Esophagus muscularis mucosa (tissue), 3 donors: Measurements from ENCODE around the gene LIN7C.

Source experiments
- POLR2AphosphoS5 ChIP-seq, 2 donors: sonication (generic); formaldehyde crosslinking; IDR thresholded peaks; one replicate each; pipeline ENCODE4 v1.6.1; 2017; ENCODE audit warnings: antibody characterized with exemption in 2 of 2
- TF ChIP-seq, protein P1 (sequence below), 3 experiments: fragments of 200-600 bp in 2 of 3; fragments of 450-650 bp in 1 of 3; sonication (generic) in 2 of 3; IDR thresholded peaks; one replicate each; pipeline ENCODE4 v1.5.1; 2017 to 2019; ENCODE audit warnings: antibody characterized with exemption in 3 of 3, mild to moderate bottlenecking in 2 of 3, moderate library complexity in 1 of 3

GRCh38 chr11:27458182-27458581 is 48.4 kb downstream of the LIN7C start:
- TF ChIP-seq, protein P1, sequence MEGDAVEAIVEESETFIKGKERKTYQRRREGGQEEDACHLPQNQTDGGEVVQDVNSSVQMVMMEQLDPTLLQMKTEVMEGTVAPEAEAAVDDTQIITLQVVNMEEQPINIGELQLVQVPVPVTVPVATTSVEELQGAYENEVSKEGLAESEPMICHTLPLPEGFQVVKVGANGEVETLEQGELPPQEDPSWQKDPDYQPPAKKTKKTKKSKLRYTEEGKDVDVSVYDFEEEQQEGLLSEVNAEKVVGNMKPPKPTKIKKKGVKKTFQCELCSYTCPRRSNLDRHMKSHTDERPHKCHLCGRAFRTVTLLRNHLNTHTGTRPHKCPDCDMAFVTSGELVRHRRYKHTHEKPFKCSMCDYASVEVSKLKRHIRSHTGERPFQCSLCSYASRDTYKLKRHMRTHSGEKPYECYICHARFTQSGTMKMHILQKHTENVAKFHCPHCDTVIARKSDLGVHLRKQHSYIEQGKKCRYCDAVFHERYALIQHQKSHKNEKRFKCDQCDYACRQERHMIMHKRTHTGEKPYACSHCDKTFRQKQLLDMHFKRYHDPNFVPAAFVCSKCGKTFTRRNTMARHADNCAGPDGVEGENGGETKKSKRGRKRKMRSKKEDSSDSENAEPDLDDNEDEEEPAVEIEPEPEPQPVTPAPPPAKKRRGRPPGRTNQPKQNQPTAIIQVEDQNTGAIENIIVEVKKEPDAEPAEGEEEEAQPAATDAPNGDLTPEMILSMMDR (IDR thresholded peaks at IDR 0.05) = no peak
- no peak for TF ChIP-seq POLR2AphosphoS5 (IDR thresholded peaks at IDR 0.05)
